H1 (cell line): ENCODE data around the gene TBX18. TPM values are rescaled to one million over a fixed set of nuclear protein-coding genes. Genes with fewer than 3 reads are reported as not detected.

Source experiments
- CTCF ChIA-PET: fragments of 300-600 bp; sonication (Branson Sonifier 250); formaldehyde crosslinking; loops from one replicate; lab custom pipeline; 2021; ENCODE audit not compliant: partially characterized antibody; lab: Charles Lee
- POLR2A ChIA-PET: fragments of 300-600 bp; sonication (Branson Sonifier 250); formaldehyde crosslinking; loops from one replicate; lab custom pipeline; 2021; ENCODE audit warnings: inconsistent platforms; ENCODE audit not compliant: partially characterized antibody; lab: Charles Lee
- DNase-seq, 2 experiments: peaks; one replicate each; pipeline versions ENCODE4 v3.0.0 to v3.0.0-alpha.2; 2010 to 2022; ENCODE audit warnings: low spot score in 2 of 2, low read depth in 1 of 2, mixed read lengths in 1 of 2
- FAIRE-seq: peaks from 2 replicates; lab custom pipeline; 2011; peaks lifted over from hg19 to GRCh38; lab: Jason Lieb, UNC
- H2AFZ ChIP-seq: 2 replicates; pipeline ENCODE4 v1.8.1; 2012; ENCODE audit warnings: low read length, inconsistent platforms
- H2AK5ac ChIP-seq: 2 replicates; pipeline ENCODE4 v1.6.1; 2013; ENCODE audit warnings: low read depth, low read length
- H2BK120ac ChIP-seq: replicated peaks from 2 replicates; pipeline ENCODE3; 2013; ENCODE audit warnings: low read depth, low read length, inconsistent platforms
- H2BK12ac ChIP-seq: 2 replicates; pipeline ENCODE4 v1.6.1; 2013; ENCODE audit warnings: low read depth, low read length
- H2BK15ac ChIP-seq: 2 replicates; pipeline ENCODE4 v1.6.1; 2013; ENCODE audit warnings: low read length
- H2BK20ac ChIP-seq: 2 replicates; pipeline ENCODE4 v1.6.1; 2013; ENCODE audit warnings: low read length
- H2BK5ac ChIP-seq: 2 replicates; pipeline ENCODE4 v1.6.1; 2013; ENCODE audit warnings: low read depth, low read length
- H3K14ac ChIP-seq: 2 replicates; pipeline ENCODE4 v1.6.1; 2013; ENCODE audit warnings: inconsistent platforms; ENCODE audit not compliant: insufficient read length
- H3K18ac ChIP-seq: 2 replicates; pipeline ENCODE4 v1.6.1; 2013; ENCODE audit warnings: low read length; ENCODE audit errors: extremely low read depth
- H3K23ac ChIP-seq: 2 replicates; pipeline ENCODE4 v1.6.1; 2013; ENCODE audit warnings: inconsistent platforms; ENCODE audit not compliant: insufficient read length
- H3K23me2 ChIP-seq: 2 replicates; pipeline ENCODE4 v1.6.1; 2013; ENCODE audit warnings: low read depth, low read length
- H3K27ac ChIP-seq: 2 replicates; pipeline ENCODE4 v1.6.1; 2011; ENCODE audit warnings: low read depth, low read length, inconsistent platforms
- H3K27me3 ChIP-seq, 4 experiments: replicated peaks in 1 of 4; 1 replicate in 1 of 4; 2 replicates in 3 of 4; pipeline versions ENCODE4 v1.6.1 to v1.8.1; 2011 to 2013; ENCODE audit warnings: low read length in 3 of 4, mild to moderate bottlenecking in 3 of 4, inconsistent platforms in 2 of 4, mixed read lengths in 2 of 4, moderate library complexity in 1 of 4; ENCODE audit not compliant: control insufficient read depth in 3 of 4, insufficient read depth in 3 of 4; ENCODE audit errors: extremely low read depth in 1 of 4
- H3K36me3 ChIP-seq, 4 experiments: 2 replicates each; pipeline versions ENCODE4 v1.6.1 to v1.8.1; 2011 to 2013; ENCODE audit warnings: mild to moderate bottlenecking in 4 of 4, low read length in 3 of 4, moderate library complexity in 2 of 4, control low read depth in 1 of 4, inconsistent platforms in 1 of 4; ENCODE audit not compliant: insufficient read depth in 4 of 4, control insufficient read depth in 2 of 4
- H3K4ac ChIP-seq: replicated peaks from 2 replicates; pipeline ENCODE3; 2013; ENCODE audit warnings: low read length, low read depth, mixed read lengths, inconsistent platforms; ENCODE audit not compliant: insufficient read length
- H3K4me1 ChIP-seq, 4 experiments: replicated peaks in 1 of 4; 1 replicate in 1 of 4; 2 replicates in 3 of 4; pipeline versions ENCODE4 v1.6.1 to v1.8.1; 2011 to 2013; ENCODE audit warnings: low read length in 3 of 4, inconsistent platforms in 2 of 4, mixed read lengths in 1 of 4; ENCODE audit not compliant: insufficient read depth in 4 of 4, control insufficient read depth in 3 of 4
- H3K4me2 ChIP-seq, 2 experiments: 2 replicates each; pipeline versions ENCODE4 v1.6.1 to v1.8.1; 2011 to 2013; ENCODE audit warnings: low read depth in 2 of 2, low read length in 2 of 2, control low read depth in 1 of 2, inconsistent platforms in 1 of 2, mild to moderate bottlenecking in 1 of 2; ENCODE audit not compliant: insufficient read depth in 1 of 2
- H3K4me3 ChIP-seq, 4 experiments: fragments of 200-600, 300-600 bp in 1 of 4; sonication (generic), shearing (Covaris generic), sonication (Bioruptor Twin) in 1 of 4; 2 replicates each; pipeline versions ENCODE4 v1.5.1 to v1.8.1; 2011 to 2016; ENCODE audit warnings: low read length in 4 of 4, low read depth in 3 of 4, control low read depth in 2 of 4, inconsistent platforms in 2 of 4, mild to moderate bottlenecking in 2 of 4, mixed read lengths in 1 of 4, moderate library complexity in 1 of 4; ENCODE audit not compliant: insufficient read depth in 2 of 4; ENCODE audit errors: extremely low read depth in 1 of 4
- H3K56ac ChIP-seq: replicated peaks from 2 replicates; pipeline ENCODE3; 2013; ENCODE audit warnings: low read depth, mild to moderate bottlenecking, mixed read lengths, low read length, inconsistent platforms; ENCODE audit not compliant: insufficient read length
- H3K79me1 ChIP-seq: 2 replicates; pipeline ENCODE4 v1.6.1; 2013; ENCODE audit warnings: low read depth, low read length, control low read depth
- H3K79me2 ChIP-seq, 2 experiments: 2 replicates each; pipeline versions ENCODE4 v1.6.1 to v1.8.1; 2012 to 2013; ENCODE audit warnings: low read length in 2 of 2, mild to moderate bottlenecking in 2 of 2, inconsistent platforms in 1 of 2; ENCODE audit not compliant: insufficient read depth in 2 of 2, control insufficient read depth in 1 of 2
- H3K9ac ChIP-seq, 4 experiments: replicated peaks in 1 of 4; 1 replicate in 1 of 4; 2 replicates in 3 of 4; pipeline versions ENCODE4 v1.6.1 to v1.8.1; 2011 to 2013; ENCODE audit warnings: low read depth in 3 of 4, low read length in 3 of 4, control low read depth in 2 of 4, mild to moderate bottlenecking in 2 of 4, moderate library complexity in 2 of 4, inconsistent platforms in 1 of 4; ENCODE audit errors: extremely low read depth in 1 of 4
- H3K9me3 ChIP-seq, 2 experiments: 2 replicates each; pipeline versions ENCODE4 v1.6.1 to v1.8.1; 2012 to 2013; ENCODE audit warnings: mild to moderate bottlenecking in 2 of 2, moderate library complexity in 2 of 2, control low read depth in 1 of 2, inconsistent platforms in 1 of 2, low read depth in 1 of 2, low read length in 1 of 2, mixed read lengths in 1 of 2; ENCODE audit not compliant: insufficient read depth in 2 of 2
- H4K20me1 ChIP-seq, 2 experiments: replicated peaks in 1 of 2; 2 replicates each; pipeline versions ENCODE3 to v1.8.1; 2011 to 2013; ENCODE audit warnings: inconsistent platforms in 2 of 2, low read length in 2 of 2, mild to moderate bottlenecking in 1 of 2; ENCODE audit not compliant: insufficient read depth in 2 of 2, control insufficient read depth in 1 of 2
- H4K5ac ChIP-seq: 2 replicates; pipeline ENCODE4 v1.6.1; 2013; ENCODE audit warnings: low read length, low read depth, mixed read lengths, inconsistent platforms; ENCODE audit not compliant: insufficient read length
- H4K8ac ChIP-seq: 2 replicates; pipeline ENCODE4 v1.8.0; 2013; ENCODE audit warnings: mild to moderate bottlenecking, moderate library complexity, low read length, inconsistent platforms; ENCODE audit not compliant: insufficient read depth; ENCODE audit errors: extremely low read depth
- H4K91ac ChIP-seq: replicated peaks from 2 replicates; pipeline ENCODE3; 2013; ENCODE audit warnings: low read length, mixed read lengths, inconsistent platforms; ENCODE audit not compliant: insufficient read length
- BCL11A ChIP-seq, 2 experiments: IDR thresholded peaks; one replicate each; pipeline ENCODE4 v1.6.1; 2011; ENCODE audit warnings: low read depth in 2 of 2, low read length in 2 of 2, mild to moderate bottlenecking in 2 of 2
- CREB1 ChIP-seq: IDR thresholded peaks from 2 replicates; pipeline ENCODE4 v1.6.1; 2012; ENCODE audit warnings: inconsistent platforms
- EZH2 ChIP-seq: fragments of 200-600 bp; sonication (generic); IDR thresholded peaks from 2 replicates; pipeline ENCODE4 v1.7.1; 2012; ENCODE audit warnings: low read depth, mild to moderate bottlenecking, moderate library complexity, low read length, inconsistent platforms; ENCODE audit not compliant: severe bottlenecking
- FOSL1 ChIP-seq: IDR thresholded peaks from 2 replicates; pipeline ENCODE4 v1.6.1; 2011; ENCODE audit warnings: mild to moderate bottlenecking, low read depth, low read length, moderate library complexity; ENCODE audit not compliant: insufficient read depth
- JUN ChIP-seq: IDR thresholded peaks from 2 replicates; pipeline ENCODE4 v1.6.1; 2011; ENCODE audit warnings: low read depth, mild to moderate bottlenecking, improper control_type of control experiment, low read length
- POU5F1 ChIP-seq: IDR thresholded peaks from 2 replicates; pipeline ENCODE4 v1.6.1; 2011; ENCODE audit warnings: low read depth, mild to moderate bottlenecking, low read length, moderate library complexity
- RAD21 ChIP-seq, 2 experiments: IDR thresholded peaks in 1 of 2; conservative IDR thresholded peaks in 1 of 2; 2 replicates each; pipeline ENCODE4 v1.6.1; 2011; ENCODE audit warnings: low read depth in 2 of 2, low read length in 2 of 2, improper control_type of control experiment in 1 of 2, inconsistent platforms in 1 of 2, mild to moderate bottlenecking in 1 of 2, moderate library complexity in 1 of 2
- RXRA ChIP-seq: IDR thresholded peaks from 2 replicates; pipeline ENCODE4 v1.6.1; 2011; ENCODE audit warnings: low read depth, mild to moderate bottlenecking, low read length, moderate library complexity; ENCODE audit not compliant: insufficient read depth
- SIX5 ChIP-seq: IDR thresholded peaks from 2 replicates; pipeline ENCODE4 v1.6.1; 2011; ENCODE audit warnings: mild to moderate bottlenecking, low read depth, low read length
- SRF ChIP-seq: IDR thresholded peaks from 2 replicates; pipeline ENCODE4 v1.6.1; 2011; ENCODE audit warnings: mild to moderate bottlenecking, low read depth, low read length, moderate library complexity
- TEAD4 ChIP-seq: IDR thresholded peaks from 2 replicates; pipeline ENCODE4 v1.6.1; 2012; ENCODE audit warnings: low read depth, low read length, inconsistent platforms, mixed read lengths
- ZNF274 ChIP-seq: IDR thresholded peaks from 2 replicates; pipeline ENCODE4 v1.7.0; 2012; ENCODE audit warnings: low read length, borderline replicate concordance; ENCODE audit errors: extremely low read depth
- polyA plus RNA-seq, 7 experiments: library from polyadenylated mRNA; depleted of rRNA in 3 of 7; stranded (reverse) in 5 of 7; unstranded in 2 of 7; fragments of >200 nt in 5 of 7; fragments of 200-250 nt in 2 of 7; gene quantifications; 1 replicate in 5 of 7; 2 replicates in 1 of 7; 4 replicates in 1 of 7; pipeline versions ENCODE4 v1.2.1 to v1.2.3, GENCODE V29; 2011 to 2013; ENCODE audit warnings: missing spikeins in 2 of 7, mixed read lengths in 2 of 7
- total RNA-seq: library from RNA; stranded (reverse); fragmentation: NEBNext Ultra II Directional; extraction: Animal tissue kit (Norgen Biotek cat#: 25700); gene quantifications from 2 replicates; pipeline ENCODE4 v1.2.1, GENCODE V29; 2021
- TF ChIP-seq, protein P1 (sequence below): IDR thresholded peaks from 2 replicates; pipeline ENCODE4 v1.6.1; 2011; ENCODE audit warnings: low read depth, mild to moderate bottlenecking, low read length; ENCODE audit not compliant: insufficient read depth
- TF ChIP-seq, protein P2 (sequence below): IDR thresholded peaks from 2 replicates; pipeline ENCODE4 v1.6.1; 2011; ENCODE audit warnings: low read length, improper control_type of control experiment

The TBX18 gene
- total and polyA plus RNA-seq, 2 of the 8 experiments (the other 6 are each of a cell fraction or from before 2014, with no cell fraction given), result 0.02 TPM; not detected in 1

DNA sequence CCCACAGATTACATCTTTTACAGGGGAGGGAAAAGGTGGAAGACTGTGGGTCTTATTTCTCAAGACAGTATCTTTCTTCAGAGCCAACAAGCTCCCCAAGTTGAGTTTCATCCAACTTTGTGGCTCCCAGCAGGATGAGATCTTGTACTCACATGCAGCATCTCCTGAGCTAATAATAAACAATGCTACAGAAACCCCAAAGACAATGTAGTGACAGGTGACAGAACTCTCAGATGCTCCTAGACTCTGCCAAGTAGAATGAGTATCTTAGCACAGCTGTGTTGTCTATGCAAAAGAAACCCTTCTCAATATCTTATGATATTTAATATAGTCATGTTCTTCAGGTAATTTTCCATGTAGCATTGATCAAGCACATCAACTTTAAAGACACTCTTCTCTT is 90.0 kb downstream of the TBX18 start:
- Histone ChIP-seq H3K4me2 (no peak overlapping the region), H2BK20ac (no peak overlapping the region), H4K5ac (no peak overlapping the region), H3K79me1 (no peaks in the 10 kb centered on the region), H3K56ac (no peak overlapping the region), H2BK120ac (no peak overlapping the region), H2BK15ac (no peak overlapping the region), H3K4ac (no peak overlapping the region), H3K36me3 (no peaks in the 10 kb centered on the region), H2AK5ac (no peak overlapping the region), H3K23ac (no peak overlapping the region), H2BK12ac (no peak overlapping the region), H2BK5ac (no peak overlapping the region), H3K18ac (no peak overlapping the region), H2AFZ (no peak overlapping the region), H4K8ac (no peak overlapping the region), H3K9me3 (no peaks in the 10 kb centered on the region), H3K4me1 (no peaks in the 10 kb centered on the region), H3K27ac (no peak overlapping the region), H3K79me2 (no peaks in the 10 kb centered on the region), H4K20me1 (no peaks in the 10 kb centered on the region), H3K23me2 (no peaks in the 10 kb centered on the region), H3K14ac (no peak overlapping the region), H3K9ac (no peak overlapping the region), H4K91ac (no peak overlapping the region), H3K27me3 (no peaks in the 10 kb centered on the region), H3K4me3 (no peak overlapping the region)
- ChIA-PET POLR2A (no interaction called here), CTCF (interaction anchor here (3.8 kb wide), 1 partner anchor 11 kb away, joined by 20 read pairs; no protein-coding TSS in a partner anchor)
- FAIRE-seq (no peak), DNase-seq (no peak)
- no peak for TF ChIP-seq CREB1
- no peak for TF ChIP-seq JUN
- TF ChIP-seq, protein P1, sequence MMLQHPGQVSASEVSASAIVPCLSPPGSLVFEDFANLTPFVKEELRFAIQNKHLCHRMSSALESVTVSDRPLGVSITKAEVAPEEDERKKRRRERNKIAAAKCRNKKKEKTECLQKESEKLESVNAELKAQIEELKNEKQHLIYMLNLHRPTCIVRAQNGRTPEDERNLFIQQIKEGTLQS, result no peak
- no peak for TF ChIP-seq ZNF274
- no peak for TF ChIP-seq SIX5
- TF ChIP-seq EZH2, result no peak
- TF ChIP-seq RXRA, result no peak
- TF ChIP-seq BCL11A (IDR thresholded peaks at IDR 0.05; ENCODE audit: low read depth in 2 of 2, low read length in 2 of 2), result no peak
- TF ChIP-seq, protein P2, sequence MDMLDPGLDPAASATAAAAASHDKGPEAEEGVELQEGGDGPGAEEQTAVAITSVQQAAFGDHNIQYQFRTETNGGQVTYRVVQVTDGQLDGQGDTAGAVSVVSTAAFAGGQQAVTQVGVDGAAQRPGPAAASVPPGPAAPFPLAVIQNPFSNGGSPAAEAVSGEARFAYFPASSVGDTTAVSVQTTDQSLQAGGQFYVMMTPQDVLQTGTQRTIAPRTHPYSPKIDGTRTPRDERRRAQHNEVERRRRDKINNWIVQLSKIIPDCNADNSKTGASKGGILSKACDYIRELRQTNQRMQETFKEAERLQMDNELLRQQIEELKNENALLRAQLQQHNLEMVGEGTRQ, result no peak
- TF ChIP-seq SRF, result no peak
- TF ChIP-seq RAD21 (IDR thresholded peaks at IDR 0.05 in 1 of 2, conservative IDR thresholded peaks at IDR 0.05 in 1 of 2; ENCODE audit: low read depth in 2 of 2, low read length in 2 of 2), result no peak
- no peak for TF ChIP-seq TEAD4
- TF ChIP-seq POU5F1, result no peak
- no peak for TF ChIP-seq FOSL1
